ENCODE results near the gene PACSIN2. TPM values are rescaled to one million over a fixed set of nuclear protein-coding genes. Genes with fewer than 3 reads are reported as not detected.
A peak's percentile ranks its signal among the peaks of the same experiment; 100 is the strongest.

The PACSIN2 gene
- total RNA-seq, 1 experiment from 2014 or later, result 60.2 TPM

DNA sequence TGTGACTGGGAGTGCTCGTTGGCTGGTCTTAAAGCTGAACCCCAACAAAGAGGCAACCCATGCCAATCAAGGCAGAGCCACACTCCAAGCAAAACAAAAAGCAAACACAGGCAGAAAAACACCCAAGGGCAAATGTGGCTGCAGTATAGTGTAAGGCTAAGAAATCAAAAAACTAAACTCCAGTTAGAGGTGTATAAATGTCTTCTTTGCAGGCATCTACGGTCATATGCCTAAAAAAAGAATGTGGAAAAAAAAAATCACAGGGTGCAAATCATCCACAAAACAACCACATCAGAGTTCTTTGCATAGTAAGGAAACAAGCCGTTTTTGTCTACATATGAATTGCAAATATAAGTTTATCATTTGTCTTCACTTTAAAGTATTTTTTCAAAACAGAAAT lies 185.6 kb downstream of the PACSIN2 start:
- TF ChIP-seq TCF7L2 (IDR thresholded peaks at IDR 0.05; ENCODE audit: low read depth, low read length) (no peak), POLR2AphosphoS5 (IDR thresholded peaks at IDR 0.05; ENCODE audit: low read depth, low read length) (no peak), SIN3A (IDR thresholded peaks at IDR 0.05; ENCODE audit: borderline replicate concordance, insufficient read depth, low read depth, low read length) (no peak)
- TF ChIP-seq, protein P1, sequence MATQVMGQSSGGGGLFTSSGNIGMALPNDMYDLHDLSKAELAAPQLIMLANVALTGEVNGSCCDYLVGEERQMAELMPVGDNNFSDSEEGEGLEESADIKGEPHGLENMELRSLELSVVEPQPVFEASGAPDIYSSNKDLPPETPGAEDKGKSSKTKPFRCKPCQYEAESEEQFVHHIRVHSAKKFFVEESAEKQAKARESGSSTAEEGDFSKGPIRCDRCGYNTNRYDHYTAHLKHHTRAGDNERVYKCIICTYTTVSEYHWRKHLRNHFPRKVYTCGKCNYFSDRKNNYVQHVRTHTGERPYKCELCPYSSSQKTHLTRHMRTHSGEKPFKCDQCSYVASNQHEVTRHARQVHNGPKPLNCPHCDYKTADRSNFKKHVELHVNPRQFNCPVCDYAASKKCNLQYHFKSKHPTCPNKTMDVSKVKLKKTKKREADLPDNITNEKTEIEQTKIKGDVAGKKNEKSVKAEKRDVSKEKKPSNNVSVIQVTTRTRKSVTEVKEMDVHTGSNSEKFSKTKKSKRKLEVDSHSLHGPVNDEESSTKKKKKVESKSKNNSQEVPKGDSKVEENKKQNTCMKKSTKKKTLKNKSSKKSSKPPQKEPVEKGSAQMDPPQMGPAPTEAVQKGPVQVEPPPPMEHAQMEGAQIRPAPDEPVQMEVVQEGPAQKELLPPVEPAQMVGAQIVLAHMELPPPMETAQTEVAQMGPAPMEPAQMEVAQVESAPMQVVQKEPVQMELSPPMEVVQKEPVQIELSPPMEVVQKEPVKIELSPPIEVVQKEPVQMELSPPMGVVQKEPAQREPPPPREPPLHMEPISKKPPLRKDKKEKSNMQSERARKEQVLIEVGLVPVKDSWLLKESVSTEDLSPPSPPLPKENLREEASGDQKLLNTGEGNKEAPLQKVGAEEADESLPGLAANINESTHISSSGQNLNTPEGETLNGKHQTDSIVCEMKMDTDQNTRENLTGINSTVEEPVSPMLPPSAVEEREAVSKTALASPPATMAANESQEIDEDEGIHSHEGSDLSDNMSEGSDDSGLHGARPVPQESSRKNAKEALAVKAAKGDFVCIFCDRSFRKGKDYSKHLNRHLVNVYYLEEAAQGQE (IDR thresholded peaks at IDR 0.05; ENCODE audit: insufficient read depth in 1 of 2, low read depth in 2 of 2, low read length in 1 of 2), result no peak
- TF ChIP-seq, protein P2, sequence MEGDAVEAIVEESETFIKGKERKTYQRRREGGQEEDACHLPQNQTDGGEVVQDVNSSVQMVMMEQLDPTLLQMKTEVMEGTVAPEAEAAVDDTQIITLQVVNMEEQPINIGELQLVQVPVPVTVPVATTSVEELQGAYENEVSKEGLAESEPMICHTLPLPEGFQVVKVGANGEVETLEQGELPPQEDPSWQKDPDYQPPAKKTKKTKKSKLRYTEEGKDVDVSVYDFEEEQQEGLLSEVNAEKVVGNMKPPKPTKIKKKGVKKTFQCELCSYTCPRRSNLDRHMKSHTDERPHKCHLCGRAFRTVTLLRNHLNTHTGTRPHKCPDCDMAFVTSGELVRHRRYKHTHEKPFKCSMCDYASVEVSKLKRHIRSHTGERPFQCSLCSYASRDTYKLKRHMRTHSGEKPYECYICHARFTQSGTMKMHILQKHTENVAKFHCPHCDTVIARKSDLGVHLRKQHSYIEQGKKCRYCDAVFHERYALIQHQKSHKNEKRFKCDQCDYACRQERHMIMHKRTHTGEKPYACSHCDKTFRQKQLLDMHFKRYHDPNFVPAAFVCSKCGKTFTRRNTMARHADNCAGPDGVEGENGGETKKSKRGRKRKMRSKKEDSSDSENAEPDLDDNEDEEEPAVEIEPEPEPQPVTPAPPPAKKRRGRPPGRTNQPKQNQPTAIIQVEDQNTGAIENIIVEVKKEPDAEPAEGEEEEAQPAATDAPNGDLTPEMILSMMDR (IDR thresholded peaks at IDR 0.05), result no peak
- no peak for ATAC-seq
- CTCF ChIA-PET, result no interaction called here
- POLR2A ChIA-PET, result no interaction called here
- H3K36me3 ChIP-seq (ENCODE audit: control insufficient read depth, insufficient read depth, low read length), result peaks cover 5% of the 10 kb centered on the region
- H3K9me3 ChIP-seq (ENCODE audit: control insufficient read depth, insufficient read depth, low read depth, low read length), result no peaks in the 10 kb centered on the region
- no peak overlapping the region for H3K27ac ChIP-seq (ENCODE audit: low read length)
- H3K27me3 ChIP-seq (ENCODE audit: control insufficient read depth, insufficient read depth, low read length), result no peaks in the 10 kb centered on the region
- no peak for DNase-seq (ENCODE audit: low read depth, low spot score)
- no peaks in the 10 kb centered on the region for H3K4me1 ChIP-seq (ENCODE audit: control insufficient read depth, insufficient read depth, low read length)
- intact Hi-C loops (cut with micrococcal nuclease; ENCODE audit: unreplicated experiment) (no loop called here), in situ Hi-C loops (cut with HindIII; ENCODE audit: low pct_unique_long_range_greater_than_20kb, low sequenced_read_pairs) (no loop called here)
- H3K4me3 ChIP-seq (ENCODE audit: low read depth in 2 of 2, low read length in 2 of 2), result no peak overlapping the region
- BruUV-seq (replicated peaks), result TSS peak; percentile 44

DNA sequence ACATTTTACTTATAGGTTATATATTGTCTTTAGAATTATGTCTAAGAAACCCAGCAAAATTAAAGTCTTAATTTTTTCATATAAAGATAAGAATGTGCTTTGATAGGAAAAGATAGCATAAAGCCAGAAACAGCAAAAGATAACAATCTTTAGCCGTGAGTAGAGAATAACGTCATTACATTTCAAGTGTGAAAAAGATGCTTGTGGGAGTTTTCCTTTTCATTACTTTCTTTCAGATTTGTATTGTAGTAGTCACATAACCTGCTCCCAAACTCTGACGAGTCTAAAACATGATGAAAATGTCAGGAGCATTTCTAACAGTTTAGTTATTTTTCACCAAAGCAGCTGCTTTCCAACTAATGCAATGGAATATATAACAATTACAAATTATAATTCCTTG lies 189.2 kb downstream of the PACSIN2 start:
- Histone ChIP-seq H3K9me3 (ENCODE audit: control insufficient read depth, insufficient read depth, low read depth, low read length) (no peaks in the 10 kb centered on the region), H3K27ac (ENCODE audit: low read length) (no peak overlapping the region), H3K27me3 (ENCODE audit: control insufficient read depth, insufficient read depth, low read length) (no peaks in the 10 kb centered on the region), H3K4me3 (ENCODE audit: low read depth in 2 of 2, low read length in 2 of 2) (no peak overlapping the region), H3K36me3 (ENCODE audit: control insufficient read depth, insufficient read depth, low read length) (peaks cover 5% of the 10 kb centered on the region), H3K4me1 (ENCODE audit: control insufficient read depth, insufficient read depth, low read length) (no peaks in the 10 kb centered on the region)
- POLR2A ChIA-PET, result no interaction called here
- no peak for ATAC-seq
- no peak for DNase-seq (ENCODE audit: low read depth, low spot score)
- in situ Hi-C loops (cut with HindIII; ENCODE audit: low pct_unique_long_range_greater_than_20kb, low sequenced_read_pairs), result no loop called here
- no TSS peak for BruUV-seq (replicated peaks)
- TF ChIP-seq, protein P2 (IDR thresholded peaks at IDR 0.05), result no peak
- TF ChIP-seq TCF7L2 (IDR thresholded peaks at IDR 0.05; ENCODE audit: low read depth, low read length) (no peak), POLR2AphosphoS5 (IDR thresholded peaks at IDR 0.05; ENCODE audit: low read depth, low read length) (no peak), SIN3A (IDR thresholded peaks at IDR 0.05; ENCODE audit: borderline replicate concordance, insufficient read depth, low read depth, low read length) (no peak)
- TF ChIP-seq, protein P1 (IDR thresholded peaks at IDR 0.05; ENCODE audit: insufficient read depth in 1 of 2, low read depth in 2 of 2, low read length in 1 of 2), result no peak
- CTCF ChIA-PET, result no interaction called here
- intact Hi-C loops (cut with micrococcal nuclease; ENCODE audit: unreplicated experiment), result no loop called here
